ENCODE measurements around the gene SUDS3. TPM values are rescaled to one million over a fixed set of nuclear protein-coding genes. Genes with fewer than 3 reads are reported as not detected.

SUDS3 gene
- polyA plus RNA-seq, 1 experiment, result 16.2 TPM

- H3K4me3 ChIP-seq (ENCODE audit: low read depth, low read length), result peak overlapping the region; percentile 86
- peaks cover 6% of the 10 kb centered on the region for H3K36me3 ChIP-seq (ENCODE audit: control insufficient read depth, insufficient read depth, low read length)
- ChIA-PET POLR2A (no interaction called here), CTCF (interaction anchor here (0.6 to 6.4 kb wide), 37 partner anchors 10 to 1167 kb away, joined by 3 to 226 read pairs (median 4); partner anchors contain the start of gene HSPB8)
- TF ChIP-seq CTCF (IDR thresholded peaks at IDR 0.05; ENCODE audit: insufficient read depth, low read depth, low read length), result peak; percentile 91
- DNase-seq (ENCODE audit: low read depth), result no peak
- no peaks in the 10 kb centered on the region for H3K27me3 ChIP-seq (ENCODE audit: control insufficient read depth, insufficient read depth, low read length)
Measured at GRCh38 chr12:118377884-118378470, 1.6 kb downstream of the SUDS3 start.

DNA sequence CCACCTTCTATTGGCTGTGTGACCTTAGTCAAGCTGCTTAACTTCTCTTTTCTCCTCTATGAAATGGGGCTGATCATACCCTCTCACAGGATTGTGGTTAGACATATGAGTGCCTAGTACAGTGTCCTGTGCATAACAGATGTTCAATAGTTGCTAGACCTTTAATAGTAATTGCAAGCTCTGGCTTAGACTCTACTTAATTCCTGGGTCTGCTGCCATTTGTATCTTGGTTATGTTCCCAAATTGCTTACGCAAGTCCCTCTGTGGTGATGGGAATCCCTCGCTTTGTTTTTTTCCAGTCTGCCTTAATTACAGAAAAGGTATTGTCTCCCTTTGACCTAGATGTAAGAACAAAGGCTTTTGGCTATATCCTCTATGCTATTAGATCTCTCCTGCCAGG, 15.1 kb downstream of the SUDS3 start:
- no peak for TF ChIP-seq CTCF (IDR thresholded peaks at IDR 0.05; ENCODE audit: insufficient read depth, low read depth, low read length)
- ChIA-PET POLR2A (no interaction called here), CTCF (interaction anchor here (1.4 to 6.5 kb wide), 3 partner anchors 13 to 14 kb away, joined by 4 to 45 read pairs (median 9); partner anchors contain the start of gene SUDS3)
- no peak overlapping the region for H3K4me3 ChIP-seq (ENCODE audit: low read depth, low read length)
- no peaks in the 10 kb centered on the region for H3K27me3 ChIP-seq (ENCODE audit: control insufficient read depth, insufficient read depth, low read length)
- DNase-seq (ENCODE audit: low read depth), result no peak
- H3K36me3 ChIP-seq (ENCODE audit: control insufficient read depth, insufficient read depth, low read length), result peaks cover 23% of the 10 kb centered on the region

- CTCF ChIA-PET, result interaction anchor here (0.6 to 6.5 kb wide), 4 partner anchors 13 to 211 kb away, joined by 3 to 45 read pairs (median 6); partner anchors contain the start of gene SUDS3
- peaks cover 21% of the 10 kb centered on the region for H3K36me3 ChIP-seq (ENCODE audit: control insufficient read depth, insufficient read depth, low read length)
- POLR2A ChIA-PET, result no interaction called here
- H3K4me3 ChIP-seq (ENCODE audit: low read depth, low read length), result no peak overlapping the region
- DNase-seq (ENCODE audit: low read depth), result no peak
- H3K27me3 ChIP-seq (ENCODE audit: control insufficient read depth, insufficient read depth, low read length), result no peaks in the 10 kb centered on the region
- TF ChIP-seq CTCF (IDR thresholded peaks at IDR 0.05; ENCODE audit: insufficient read depth, low read depth, low read length), result no peak
Measured at GRCh38 chr12:118391836-118392235, 15.5 kb downstream of the SUDS3 start.

- ChIA-PET CTCF (interaction anchor here (1.3 kb wide), 1 partner anchor 21 kb away, joined by 6 read pairs; the partner anchor contains the start of gene SUDS3), POLR2A (no interaction called here)
- no peak for TF ChIP-seq CTCF (IDR thresholded peaks at IDR 0.05; ENCODE audit: insufficient read depth, low read depth, low read length)
- H3K4me3 ChIP-seq (ENCODE audit: low read depth, low read length), result no peak overlapping the region
- H3K36me3 ChIP-seq (ENCODE audit: control insufficient read depth, insufficient read depth, low read length), result peaks cover 6% of the 10 kb centered on the region
- H3K27me3 ChIP-seq (ENCODE audit: control insufficient read depth, insufficient read depth, low read length), result no peaks in the 10 kb centered on the region
- DNase-seq (ENCODE audit: low read depth), result no peak
Measured at GRCh38 chr12:118397708-118398440, 21.5 kb downstream of the SUDS3 start.

DNA sequence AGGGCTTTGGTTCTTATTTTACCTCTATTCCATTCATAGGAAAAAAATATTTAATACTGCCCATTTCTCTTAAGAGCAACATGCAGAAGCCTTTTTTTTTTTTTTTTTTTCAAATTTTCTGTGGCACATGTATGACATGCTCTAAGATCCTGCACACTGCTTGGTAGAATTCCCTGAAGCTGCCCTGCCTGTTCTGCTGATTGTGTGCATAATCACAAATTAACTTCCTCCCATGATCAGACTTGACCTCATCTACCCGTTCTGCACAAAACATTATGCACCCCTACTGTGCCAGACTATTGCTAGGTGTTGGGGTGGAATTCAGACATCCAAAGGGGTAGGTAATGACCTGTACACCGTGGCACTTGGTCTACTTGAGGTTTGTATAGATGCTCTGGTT, 22.2 kb downstream of the SUDS3 start:
- H3K27me3 ChIP-seq (ENCODE audit: control insufficient read depth, insufficient read depth, low read length), result no peaks in the 10 kb centered on the region
- H3K36me3 ChIP-seq (ENCODE audit: control insufficient read depth, insufficient read depth, low read length), result peaks cover 7% of the 10 kb centered on the region
- ChIA-PET CTCF (no interaction called here), POLR2A (no interaction called here)
- TF ChIP-seq CTCF (IDR thresholded peaks at IDR 0.05; ENCODE audit: insufficient read depth, low read depth, low read length), result no peak
- DNase-seq (ENCODE audit: low read depth), result no peak
- H3K4me3 ChIP-seq (ENCODE audit: low read depth, low read length), result no peak overlapping the region
